ENCODE measurements around the gene NCSTN.

Gene NCSTN

DNA sequence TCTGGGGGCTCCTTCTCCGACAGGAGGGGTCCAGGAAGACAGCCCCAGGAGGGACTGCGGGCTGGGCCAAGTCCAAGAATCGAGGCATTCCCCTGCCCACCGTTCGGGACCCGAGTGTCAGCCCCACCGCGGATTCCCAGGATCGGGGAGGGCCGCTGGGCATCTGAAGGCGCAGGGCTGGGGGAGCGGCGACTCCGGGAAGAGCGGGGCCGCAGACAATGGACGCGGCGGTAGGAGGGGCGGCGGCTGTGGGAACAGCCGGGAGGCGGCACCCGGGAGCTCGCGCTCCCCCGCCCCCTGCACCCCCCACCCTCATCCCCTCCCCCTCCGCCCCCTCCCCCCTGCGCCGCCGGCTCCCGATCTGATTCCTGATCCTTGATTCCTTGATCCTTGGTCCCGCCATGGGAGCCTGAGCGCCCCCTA, 57.1 kb downstream of the NCSTN start, which contains the start of gene VANGL2:
Gene VANGL2, plus strand, starts transcription at position 342 of the 423 bp plus-strand sequence. CDS start 15,274 bp downstream, outside the sequence.
- H3K27ac ChIP-seq: no peak within 1 kb of the TSS
- TF ChIP-seq, protein P1, sequence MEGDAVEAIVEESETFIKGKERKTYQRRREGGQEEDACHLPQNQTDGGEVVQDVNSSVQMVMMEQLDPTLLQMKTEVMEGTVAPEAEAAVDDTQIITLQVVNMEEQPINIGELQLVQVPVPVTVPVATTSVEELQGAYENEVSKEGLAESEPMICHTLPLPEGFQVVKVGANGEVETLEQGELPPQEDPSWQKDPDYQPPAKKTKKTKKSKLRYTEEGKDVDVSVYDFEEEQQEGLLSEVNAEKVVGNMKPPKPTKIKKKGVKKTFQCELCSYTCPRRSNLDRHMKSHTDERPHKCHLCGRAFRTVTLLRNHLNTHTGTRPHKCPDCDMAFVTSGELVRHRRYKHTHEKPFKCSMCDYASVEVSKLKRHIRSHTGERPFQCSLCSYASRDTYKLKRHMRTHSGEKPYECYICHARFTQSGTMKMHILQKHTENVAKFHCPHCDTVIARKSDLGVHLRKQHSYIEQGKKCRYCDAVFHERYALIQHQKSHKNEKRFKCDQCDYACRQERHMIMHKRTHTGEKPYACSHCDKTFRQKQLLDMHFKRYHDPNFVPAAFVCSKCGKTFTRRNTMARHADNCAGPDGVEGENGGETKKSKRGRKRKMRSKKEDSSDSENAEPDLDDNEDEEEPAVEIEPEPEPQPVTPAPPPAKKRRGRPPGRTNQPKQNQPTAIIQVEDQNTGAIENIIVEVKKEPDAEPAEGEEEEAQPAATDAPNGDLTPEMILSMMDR (IDR thresholded peaks at IDR 0.05): no peak
- no peak for TF ChIP-seq ZFX (IDR thresholded peaks at IDR 0.05; ENCODE audit: borderline replicate concordance)

DNA sequence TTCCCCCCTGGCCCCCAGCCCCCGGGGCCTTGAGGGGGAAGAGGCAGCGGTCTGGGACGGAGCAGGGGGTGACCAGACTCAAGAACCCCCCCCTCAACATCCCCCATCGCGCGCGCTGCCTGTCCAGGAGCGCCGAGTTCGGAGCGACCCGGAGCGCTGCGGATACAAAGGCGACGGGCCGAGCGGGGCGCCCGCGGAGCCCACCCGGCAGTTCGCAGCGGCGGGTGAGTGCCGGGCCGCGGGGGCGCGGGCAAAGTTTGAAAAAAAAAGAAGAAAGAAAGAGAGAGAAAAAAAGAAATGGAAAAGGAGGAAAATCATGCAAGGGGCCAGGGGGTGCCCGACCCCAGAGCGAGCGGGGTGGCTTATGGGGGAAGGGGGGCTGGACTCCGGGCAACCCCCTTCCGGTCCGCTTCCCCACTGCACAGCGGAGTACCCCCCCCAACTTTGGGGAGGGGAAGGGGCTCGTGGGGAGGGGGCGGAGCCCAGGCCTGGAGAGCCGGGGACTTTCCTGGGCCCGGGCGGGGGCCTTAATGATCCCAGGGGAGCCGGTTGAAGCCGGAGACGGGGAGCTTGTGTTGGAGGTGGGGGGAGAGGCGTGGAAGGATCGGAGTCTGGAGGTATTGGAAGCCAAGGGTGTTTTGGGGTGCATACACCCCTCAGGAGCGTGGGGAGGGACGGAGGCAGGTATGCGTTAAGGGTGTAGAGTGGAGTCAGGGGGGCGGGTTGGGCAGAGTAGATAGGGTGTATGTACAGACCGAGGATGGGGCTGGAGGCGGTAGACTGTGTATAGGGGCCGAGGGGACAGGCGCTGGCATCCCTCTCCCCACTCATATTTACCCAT, 57.7 kb downstream of the NCSTN start:
- TF ChIP-seq, protein P1 (IDR thresholded peaks at IDR 0.05): no peak
- TF ChIP-seq ZFX (IDR thresholded peaks at IDR 0.05; ENCODE audit: borderline replicate concordance): no peak
- no peak overlapping the region for H3K27ac ChIP-seq

DNA sequence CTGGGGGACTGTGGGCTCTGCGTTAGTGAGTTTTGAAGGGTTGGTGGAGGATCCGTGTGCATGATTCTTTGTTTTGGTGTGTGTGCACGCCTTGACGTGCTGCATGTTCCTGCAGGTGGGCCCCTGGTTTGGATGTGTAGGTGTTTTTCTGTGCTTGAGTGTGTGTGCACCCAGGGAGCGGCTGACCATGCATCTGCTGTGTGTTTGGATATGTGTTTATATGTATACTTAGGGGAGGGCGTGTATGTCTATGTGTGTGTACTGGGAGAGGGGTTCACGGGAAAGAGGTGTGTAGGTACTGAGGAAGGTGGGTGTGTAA, 58.3 kb downstream of the NCSTN start:
- TF ChIP-seq, protein P1 (IDR thresholded peaks at IDR 0.05): no peak
- TF ChIP-seq ZFX (IDR thresholded peaks at IDR 0.05; ENCODE audit: borderline replicate concordance): no peak
- no peak overlapping the region for H3K27ac ChIP-seq

DNA sequence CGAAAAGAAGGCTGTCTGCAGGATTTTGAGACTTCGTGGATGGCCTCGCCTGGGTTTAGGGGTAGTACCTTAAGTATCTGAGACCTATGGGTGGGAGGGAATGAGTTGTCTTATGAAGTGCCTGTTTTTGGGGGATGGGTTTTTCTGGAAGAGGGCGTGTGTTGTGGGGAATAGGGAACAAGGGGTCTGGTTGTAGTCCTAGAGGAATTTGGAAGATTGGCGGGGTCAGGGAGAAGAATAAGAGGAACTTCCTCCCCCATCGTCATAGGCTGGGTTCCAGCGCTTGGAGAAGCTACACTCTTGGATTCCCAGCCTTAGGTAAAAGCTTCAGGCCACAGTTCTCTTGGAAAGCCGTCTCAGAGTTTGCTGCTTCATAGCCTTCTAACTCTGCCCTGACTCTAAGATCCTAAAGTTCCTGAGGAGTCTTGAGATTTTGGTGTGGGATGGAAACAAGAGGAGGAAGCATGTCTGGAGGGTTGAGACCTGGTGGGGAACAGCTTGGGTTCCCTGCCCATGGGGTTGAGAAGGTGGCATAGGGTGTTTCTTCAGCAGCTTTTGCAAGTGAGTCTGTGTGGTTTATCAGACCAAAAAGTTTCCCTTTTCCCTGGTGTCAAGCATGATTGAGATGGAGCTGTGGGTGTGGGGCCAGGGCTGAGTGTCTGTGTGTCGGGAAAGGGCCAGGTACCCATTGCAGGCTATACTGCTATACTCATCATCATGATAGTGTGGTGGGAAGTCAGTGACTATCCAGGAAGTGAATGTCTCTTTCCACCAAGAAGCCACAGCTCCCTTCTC, 59.0 kb downstream of the NCSTN start:
- no peak overlapping the region for H3K27ac ChIP-seq
- TF ChIP-seq, protein P1 (IDR thresholded peaks at IDR 0.05): no peak
- TF ChIP-seq ZFX (IDR thresholded peaks at IDR 0.05; ENCODE audit: borderline replicate concordance): no peak

DNA sequence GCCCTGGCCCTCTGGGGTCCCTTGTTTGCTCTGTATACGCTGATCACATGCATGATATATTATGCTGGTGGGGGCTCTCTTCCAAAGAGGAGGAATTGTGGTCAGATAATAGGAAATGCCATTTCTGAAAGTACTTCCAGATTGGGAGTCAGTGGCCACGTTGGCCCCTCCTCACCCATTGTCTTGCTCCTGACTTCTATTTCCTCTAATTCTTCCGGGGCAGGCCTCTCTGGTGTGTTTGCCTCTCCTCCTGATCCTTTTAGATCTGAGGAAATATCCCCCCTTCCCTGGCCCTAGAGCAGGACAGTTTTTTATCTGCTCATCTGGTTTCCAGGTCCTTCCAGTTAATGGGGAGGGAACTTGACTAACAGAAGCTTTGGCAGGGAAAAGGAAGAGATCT, 60.1 kb downstream of the NCSTN start:
- no peak overlapping the region for H3K27ac ChIP-seq

DNA sequence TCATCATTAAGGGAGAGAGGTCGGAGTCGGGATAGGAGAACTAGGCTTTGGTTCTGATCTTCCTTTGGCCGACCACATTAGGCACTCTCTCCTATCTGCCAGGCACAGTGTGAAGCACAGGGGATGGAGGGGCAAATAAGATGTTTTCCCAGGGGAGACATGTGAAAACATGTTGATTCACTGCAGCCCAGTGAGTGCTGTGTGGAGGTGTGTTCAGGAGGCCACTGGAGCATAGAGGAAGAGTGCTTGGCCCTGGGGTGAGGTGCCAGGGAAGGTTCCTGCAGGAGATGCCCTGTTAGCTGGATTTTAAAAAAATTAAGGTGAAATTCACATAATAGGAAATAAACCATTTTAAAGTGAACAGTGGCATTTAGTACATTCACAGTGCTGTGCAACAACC, 60.9 kb downstream of the NCSTN start:
- TF ChIP-seq, protein P1 (IDR thresholded peaks at IDR 0.05): no peak
- no peak for TF ChIP-seq ZFX (IDR thresholded peaks at IDR 0.05; ENCODE audit: borderline replicate concordance)
- H3K27ac ChIP-seq: no peak overlapping the region

More for the DNA sequence above, 60.1 kb downstream of the NCSTN start:
- TF ChIP-seq, protein P1 (IDR thresholded peaks at IDR 0.05): no peak
- TF ChIP-seq ZFX (IDR thresholded peaks at IDR 0.05; ENCODE audit: borderline replicate concordance): no peak
